Measurements from ENCODE around the gene VIL1. TPM values are rescaled to one million over a fixed set of nuclear protein-coding genes. Genes with fewer than 3 reads are reported as not detected.
A peak's percentile ranks its signal among the peaks of the same experiment; 100 is the strongest.

The VIL1 gene
- total and polyA plus RNA-seq, 2 donors from 2014 or later = 9.0 to 10.5 TPM

GRCh38 chr2:218419630-218420216 is 800 bp downstream of the VIL1 start:
- Histone ChIP-seq H3K27me3 (ENCODE audit: control insufficient read depth, insufficient read depth, low read length) (no peaks in the 10 kb centered on the region), H3K4me3 (ENCODE audit: low read length in 3 of 3) (peak overlapping the region in 1 of 3 donors; percentile 52), H3K4me1 (ENCODE audit: control insufficient read depth in 2 of 3, insufficient read depth in 2 of 3, low read depth in 1 of 3, low read length in 3 of 3) (no peaks in the 10 kb centered on the region), H3K9ac (ENCODE audit: low read length in 3 of 3) (peak overlapping the region in 1 of 3 donors; percentile 26), H3K9me3 (ENCODE audit: control insufficient read depth in 2 of 3, insufficient read depth in 1 of 3, low read length in 3 of 3) (no peaks in the 10 kb centered on the region), H3K36me3 (ENCODE audit: control insufficient read depth in 2 of 3, insufficient read depth in 3 of 3, low read length in 3 of 3) (no peaks in the 10 kb centered on the region), H3K27ac (ENCODE audit: low read depth in 2 of 2, low read length in 2 of 2) (no peak overlapping the region)
- DNase-seq (peak in 1 of 5 donors; percentile 28), FAIRE-seq (no peak)
- intact Hi-C loops (cut with DNase I) = no loop called here
- no peak for TF ChIP-seq CTCF (IDR thresholded peaks at IDR 0.05; ENCODE audit: borderline replicate concordance, extremely low read depth, insufficient read depth)

- H3K9me3 ChIP-seq (ENCODE audit: control insufficient read depth in 2 of 3, insufficient read depth in 1 of 3, low read length in 3 of 3) = no peaks in the 10 kb centered on the region
- H3K4me1 ChIP-seq (ENCODE audit: control insufficient read depth in 2 of 3, insufficient read depth in 2 of 3, low read depth in 1 of 3, low read length in 3 of 3) = no peaks in the 10 kb centered on the region
- DNase-seq (peak in 1 of 5 donors; percentile 35), FAIRE-seq (no peak)
- intact Hi-C loops (cut with DNase I) = no loop called here
- no peaks in the 10 kb centered on the region for H3K36me3 ChIP-seq (ENCODE audit: control insufficient read depth in 2 of 3, insufficient read depth in 3 of 3, low read length in 3 of 3)
- H3K9ac ChIP-seq (ENCODE audit: low read length in 3 of 3) = no peak overlapping the region
- no peaks in the 10 kb centered on the region for H3K27me3 ChIP-seq (ENCODE audit: control insufficient read depth, insufficient read depth, low read length)
- no peak for TF ChIP-seq CTCF (IDR thresholded peaks at IDR 0.05; ENCODE audit: borderline replicate concordance, extremely low read depth, insufficient read depth)
- H3K27ac ChIP-seq (ENCODE audit: low read depth in 2 of 2, low read length in 2 of 2) = no peak overlapping the region
- H3K4me3 ChIP-seq (ENCODE audit: low read length in 3 of 3) = no peak overlapping the region
Measured at GRCh38 chr2:218421027-218421426, 2.1 kb downstream of the VIL1 start.

- Histone ChIP-seq H3K4me1 (ENCODE audit: control insufficient read depth in 2 of 3, insufficient read depth in 2 of 3, low read depth in 1 of 3, low read length in 3 of 3) (no peaks in the 10 kb centered on the region), H3K9me3 (ENCODE audit: control insufficient read depth in 2 of 3, insufficient read depth in 1 of 3, low read length in 3 of 3) (no peaks in the 10 kb centered on the region), H3K36me3 (ENCODE audit: control insufficient read depth in 2 of 3, insufficient read depth in 3 of 3, low read length in 3 of 3) (no peaks in the 10 kb centered on the region), H3K27ac (ENCODE audit: low read depth in 2 of 2, low read length in 2 of 2) (no peak overlapping the region), H3K27me3 (ENCODE audit: control insufficient read depth, insufficient read depth, low read length) (no peaks in the 10 kb centered on the region), H3K4me3 (ENCODE audit: low read length in 3 of 3) (no peak overlapping the region), H3K9ac (ENCODE audit: low read length in 3 of 3) (no peak overlapping the region)
- no peak for TF ChIP-seq CTCF (IDR thresholded peaks at IDR 0.05; ENCODE audit: borderline replicate concordance, extremely low read depth, insufficient read depth)
- FAIRE-seq (no peak), DNase-seq (no peak)
- intact Hi-C loops (cut with DNase I) = no loop called here
Measured at GRCh38 chr2:218422403-218423086, 3.6 kb downstream of the VIL1 start.

Data from kidney (tissue), 14 donors.